Measurements from ENCODE around the gene ADAMTS15.
"Not testable (repeated sequence)": the region's sequence is repeated elsewhere in the genome, so short reads cannot be mapped to it uniquely, and the experiment has no call there.

Gene ADAMTS15

GRCh38 chr11:130431801-130432200 lies 16.6 kb upstream of the ADAMTS15 start:
- H3K4me3 ChIP-seq (ENCODE audit: low read depth, low read length), result no peak overlapping the region
- no peak for TF ChIP-seq CTCF (IDR thresholded peaks at IDR 0.05; ENCODE audit: low read depth, low read length, missing control alignments)
- DNase-seq (ENCODE audit: low read depth), result no peak
- in situ Hi-C loops (cut with HindIII; ENCODE audit: low sequenced_read_pairs), result no loop called here

- in situ Hi-C loops (cut with HindIII; ENCODE audit: low sequenced_read_pairs), result no loop called here
- H3K4me3 ChIP-seq (ENCODE audit: low read depth, low read length), result no peak overlapping the region
- DNase-seq (ENCODE audit: low read depth), result no peak
- no peak for TF ChIP-seq CTCF (IDR thresholded peaks at IDR 0.05; ENCODE audit: low read depth, low read length, missing control alignments)
Observed at GRCh38 chr11:130433357-130433756, 15.1 kb upstream of the ADAMTS15 start.

GRCh38 chr11:130434521-130435223 lies 13.8 kb upstream of the ADAMTS15 start:
- peak; percentile 84 for TF ChIP-seq CTCF (IDR thresholded peaks at IDR 0.05; ENCODE audit: low read depth, low read length, missing control alignments)
- DNase-seq (ENCODE audit: low read depth), result peak; percentile 76
- peak overlapping the region; percentile 52 for H3K4me3 ChIP-seq (ENCODE audit: low read depth, low read length)
- in situ Hi-C loops (cut with HindIII; ENCODE audit: low sequenced_read_pairs), result loop anchor here (5.0 kb wide), 1 partner anchor 428 kb away; no protein-coding TSS in a partner anchor

DNA sequence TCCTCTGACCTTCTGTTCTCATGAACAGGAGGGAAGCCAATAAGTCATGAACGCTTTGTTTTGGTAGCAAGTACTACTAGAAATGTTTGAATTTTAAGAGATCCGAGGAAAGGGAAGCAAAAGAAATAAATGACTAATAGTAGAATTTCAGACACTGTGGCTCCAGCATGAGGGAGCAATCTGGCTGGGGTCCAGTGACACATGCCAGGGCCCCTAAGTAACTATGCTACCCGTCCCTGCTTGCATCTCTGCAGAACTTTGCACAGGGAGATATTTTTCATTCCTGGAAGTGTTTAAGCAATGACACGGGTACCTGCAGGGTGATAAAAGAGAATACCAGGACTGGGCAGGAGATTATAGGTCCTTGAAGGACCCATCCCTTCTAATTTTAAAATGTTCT lies 12.8 kb upstream of the ADAMTS15 start:
- no peak for DNase-seq (ENCODE audit: low read depth)
- H3K4me3 ChIP-seq (ENCODE audit: low read depth, low read length), result no peak overlapping the region
- TF ChIP-seq CTCF (IDR thresholded peaks at IDR 0.05; ENCODE audit: low read depth, low read length, missing control alignments), result no peak
- in situ Hi-C loops (cut with HindIII; ENCODE audit: low sequenced_read_pairs), result loop anchor here (5.0 kb wide), 1 partner anchor 427 kb away; no protein-coding TSS in a partner anchor

DNA sequence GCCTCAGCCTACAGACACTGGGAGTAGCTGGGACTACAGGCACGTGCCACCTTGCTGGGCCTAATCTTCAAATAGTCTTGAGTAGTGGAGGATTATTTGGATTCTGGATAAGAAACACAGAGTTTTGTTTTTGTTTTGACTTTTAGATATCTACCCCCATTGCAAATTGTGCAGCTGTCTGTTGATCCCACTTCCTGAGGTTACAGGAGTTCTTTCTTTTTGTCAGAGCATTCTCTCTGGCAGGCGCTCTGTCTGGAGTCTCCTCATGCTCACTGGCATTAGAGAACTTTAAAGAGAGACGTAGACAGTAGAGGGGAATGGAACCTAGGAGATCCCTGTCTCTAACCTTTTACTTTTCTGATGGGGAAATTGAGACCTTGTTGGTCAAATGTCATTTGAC lies 12.3 kb upstream of the ADAMTS15 start:
- DNase-seq (ENCODE audit: low read depth), result no peak
- in situ Hi-C loops (cut with HindIII; ENCODE audit: low sequenced_read_pairs), result loop anchor here (5.0 kb wide), 1 partner anchor 426 kb away; no protein-coding TSS in a partner anchor
- H3K4me3 ChIP-seq (ENCODE audit: low read depth, low read length), result no peak overlapping the region
- TF ChIP-seq CTCF (IDR thresholded peaks at IDR 0.05; ENCODE audit: low read depth, low read length, missing control alignments), result no peak

- in situ Hi-C loops (cut with HindIII; ENCODE audit: low sequenced_read_pairs), result loop anchor here (5.0 kb wide), 1 partner anchor 424 kb away; no protein-coding TSS in a partner anchor
- TF ChIP-seq CTCF (IDR thresholded peaks at IDR 0.05; ENCODE audit: low read depth, low read length, missing control alignments), result no peak
- no peak for DNase-seq (ENCODE audit: low read depth)
- no peak overlapping the region for H3K4me3 ChIP-seq (ENCODE audit: low read depth, low read length)
Observed at GRCh38 chr11:130437848-130438247, 10.6 kb upstream of the ADAMTS15 start.

DNA sequence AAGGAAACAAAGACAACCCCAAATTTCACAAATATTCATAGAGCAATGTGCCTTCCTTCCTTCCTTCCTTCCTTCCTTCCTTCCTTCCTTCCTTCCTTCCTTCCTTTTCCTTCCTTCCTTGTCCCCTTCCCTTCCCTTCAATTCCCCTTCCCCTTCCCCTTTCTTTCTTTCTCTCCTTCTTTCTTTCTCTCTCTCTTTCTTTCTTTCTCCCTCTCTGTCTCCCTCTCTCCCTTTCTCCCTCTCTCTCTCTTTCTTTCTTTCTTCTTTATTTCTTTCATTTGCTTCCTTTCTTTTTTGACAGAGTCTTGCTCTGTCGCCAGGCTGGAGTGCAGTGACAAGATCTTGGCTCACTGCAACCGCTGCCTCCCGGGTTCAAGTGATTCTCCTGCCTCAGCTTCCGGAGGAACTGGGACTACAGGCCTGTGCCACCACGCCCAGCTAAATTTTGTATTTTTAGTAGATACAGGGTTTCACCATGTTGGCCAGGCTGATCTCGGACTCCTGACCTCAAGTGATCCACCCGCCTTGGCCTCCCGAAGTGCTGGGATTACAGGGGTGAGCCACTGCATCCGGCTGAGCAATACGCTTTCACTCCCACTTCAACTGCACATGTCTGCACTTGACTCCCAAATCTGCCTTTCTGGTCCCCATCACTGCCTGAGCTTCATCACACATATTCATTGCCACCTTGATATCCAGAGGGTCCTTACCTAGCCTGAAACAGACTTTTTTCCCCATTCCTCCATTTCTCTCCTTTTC lies 9.9 kb upstream of the ADAMTS15 start:
- not testable (repeated sequence) for DNase-seq (ENCODE audit: low read depth); H3K4me3 ChIP-seq (ENCODE audit: low read depth, low read length)
- in situ Hi-C loops (cut with HindIII; ENCODE audit: low sequenced_read_pairs), result loop anchor here (5.0 kb wide), 1 partner anchor 424 kb away; no protein-coding TSS in a partner anchor
